Testis (tissue), 2 donors: ENCODE measurements around the gene VIT.

Source experiments
- POLR2A ChIP-seq: fragments of 450-650 bp; IDR thresholded peaks from one replicate; pipeline ENCODE4 v1.6.1; 2017; ENCODE audit warnings: antibody characterized with exemption, mild to moderate bottlenecking, moderate library complexity
- TF ChIP-seq, protein P1 (sequence below), 3 experiments: fragments of 450-650 bp in 2 of 3; fragments of 200-600 bp in 1 of 3; sonication (generic) in 1 of 3; IDR thresholded peaks; one replicate each; pipeline ENCODE4 v1.5.1; 2016 to 2019; ENCODE audit warnings: antibody characterized with exemption in 3 of 3, mild to moderate bottlenecking in 2 of 3, moderate library complexity in 1 of 3

GRCh38 chr2:36670881-36671595 lies 25.5 kb upstream of the VIT start:
- TF ChIP-seq, protein P1, sequence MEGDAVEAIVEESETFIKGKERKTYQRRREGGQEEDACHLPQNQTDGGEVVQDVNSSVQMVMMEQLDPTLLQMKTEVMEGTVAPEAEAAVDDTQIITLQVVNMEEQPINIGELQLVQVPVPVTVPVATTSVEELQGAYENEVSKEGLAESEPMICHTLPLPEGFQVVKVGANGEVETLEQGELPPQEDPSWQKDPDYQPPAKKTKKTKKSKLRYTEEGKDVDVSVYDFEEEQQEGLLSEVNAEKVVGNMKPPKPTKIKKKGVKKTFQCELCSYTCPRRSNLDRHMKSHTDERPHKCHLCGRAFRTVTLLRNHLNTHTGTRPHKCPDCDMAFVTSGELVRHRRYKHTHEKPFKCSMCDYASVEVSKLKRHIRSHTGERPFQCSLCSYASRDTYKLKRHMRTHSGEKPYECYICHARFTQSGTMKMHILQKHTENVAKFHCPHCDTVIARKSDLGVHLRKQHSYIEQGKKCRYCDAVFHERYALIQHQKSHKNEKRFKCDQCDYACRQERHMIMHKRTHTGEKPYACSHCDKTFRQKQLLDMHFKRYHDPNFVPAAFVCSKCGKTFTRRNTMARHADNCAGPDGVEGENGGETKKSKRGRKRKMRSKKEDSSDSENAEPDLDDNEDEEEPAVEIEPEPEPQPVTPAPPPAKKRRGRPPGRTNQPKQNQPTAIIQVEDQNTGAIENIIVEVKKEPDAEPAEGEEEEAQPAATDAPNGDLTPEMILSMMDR (IDR thresholded peaks at IDR 0.05): no peak
- no peak for TF ChIP-seq POLR2A
